ENCODE results near the gene CPEB2.

Gene CPEB2

GRCh38 chr4:14985161-14985560 lies 17.1 kb upstream of the CPEB2 start:
- no peak for DNase-seq (ENCODE audit: extremely low read depth, low read depth)
- TF ChIP-seq CTCF (IDR thresholded peaks at IDR 0.05; ENCODE audit: low read depth, low read length) = no peak

- TF ChIP-seq CTCF (IDR thresholded peaks at IDR 0.05; ENCODE audit: low read depth, low read length) = no peak
- no peak for DNase-seq (ENCODE audit: extremely low read depth, low read depth)
Observed at GRCh38 chr4:14985843-14986242, 16.4 kb upstream of the CPEB2 start.

- no peak for DNase-seq (ENCODE audit: extremely low read depth, low read depth)
- no peak for TF ChIP-seq CTCF (IDR thresholded peaks at IDR 0.05; ENCODE audit: low read depth, low read length)
Observed at GRCh38 chr4:14987054-14987453, 15.2 kb upstream of the CPEB2 start.

GRCh38 chr4:14990484-14990883 lies 11.8 kb upstream of the CPEB2 start:
- no peak for TF ChIP-seq CTCF (IDR thresholded peaks at IDR 0.05; ENCODE audit: low read depth, low read length)
- DNase-seq (ENCODE audit: extremely low read depth, low read depth) = no peak

- no peak for DNase-seq (ENCODE audit: extremely low read depth, low read depth)
Observed at GRCh38 chr4:14994242-14994641, 8.0 kb upstream of the CPEB2 start.

GRCh38 chr4:15001248-15001868 lies 923 bp upstream of the CPEB2 start:
- DNase-seq (ENCODE audit: extremely low read depth, low read depth) = peak; percentile 85
- TF ChIP-seq CTCF (IDR thresholded peaks at IDR 0.05; ENCODE audit: low read depth, low read length) = no peak; the same call in none of the 2 replicates

More at GRCh38 chr4:14994242-14994641, 8.0 kb upstream of the CPEB2 start:
- TF ChIP-seq CTCF (IDR thresholded peaks at IDR 0.05; ENCODE audit: low read depth, low read length) = no peak

GRCh38 chr4:15002659-15003400 lies 549 bp downstream of the CPEB2 start:
- no peak for DNase-seq (ENCODE audit: extremely low read depth, low read depth)

More at GRCh38 chr4:15002659-15003400, 549 bp downstream of the CPEB2 start:
- TF ChIP-seq CTCF (IDR thresholded peaks at IDR 0.05; ENCODE audit: low read depth, low read length) = no peak

Data from AG09319 (cell line).